OCI-LY7 (cell line): ENCODE results near the gene CHRD.

ENCODE experiments used
- EZH2phosphoT487 ChIP-seq: fragments of 200-600 bp; sonication (generic); IDR thresholded peaks from 2 replicates; pipeline ENCODE4 v1.6.1; 2018; ENCODE audit warnings: low read depth, borderline replicate concordance, mild to moderate bottlenecking, mixed run types, antibody characterized with exemption, low read length, moderate library complexity, mixed read lengths
- TF ChIP-seq, protein P1 (sequence below): fragments of 200-600 bp; sonication (generic); conservative IDR thresholded peaks from 2 replicates; pipeline ENCODE4 v1.5.1; 2014; ENCODE audit warnings: mild to moderate bottlenecking, antibody characterized with exemption, low read length, moderate library complexity, mixed read lengths

DNA sequence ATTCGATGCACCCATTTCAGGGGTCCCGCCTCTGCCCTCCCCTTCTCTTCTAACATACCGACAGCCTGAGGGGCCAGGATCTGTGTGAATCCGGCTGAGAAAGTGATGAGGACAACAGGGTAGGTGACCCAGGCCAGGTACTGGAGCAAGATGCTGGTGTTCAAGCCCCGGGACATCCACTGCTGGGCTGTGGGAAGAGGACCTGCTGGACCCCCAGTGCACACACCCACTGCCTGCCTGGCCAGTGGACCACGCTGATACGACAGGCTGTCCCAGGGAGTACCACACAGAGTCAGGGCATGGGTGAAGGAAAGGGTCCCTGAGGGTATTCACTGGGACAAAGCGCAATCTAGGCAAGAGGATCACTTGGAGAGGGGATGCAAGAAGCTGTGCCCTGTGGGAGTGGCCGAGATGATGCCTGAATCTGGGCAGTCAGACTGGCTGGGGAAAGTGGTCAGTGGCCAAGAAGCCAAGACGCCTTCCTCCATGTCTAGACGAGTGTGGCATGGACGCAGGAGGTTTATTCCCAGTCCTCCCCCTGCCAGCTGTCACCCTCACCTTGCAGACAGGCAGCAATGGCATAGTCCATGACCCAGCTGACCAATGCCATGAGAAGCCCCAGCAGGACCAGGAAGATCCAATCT is 21.6 kb upstream of the CHRD start:
- TF ChIP-seq, protein P1, sequence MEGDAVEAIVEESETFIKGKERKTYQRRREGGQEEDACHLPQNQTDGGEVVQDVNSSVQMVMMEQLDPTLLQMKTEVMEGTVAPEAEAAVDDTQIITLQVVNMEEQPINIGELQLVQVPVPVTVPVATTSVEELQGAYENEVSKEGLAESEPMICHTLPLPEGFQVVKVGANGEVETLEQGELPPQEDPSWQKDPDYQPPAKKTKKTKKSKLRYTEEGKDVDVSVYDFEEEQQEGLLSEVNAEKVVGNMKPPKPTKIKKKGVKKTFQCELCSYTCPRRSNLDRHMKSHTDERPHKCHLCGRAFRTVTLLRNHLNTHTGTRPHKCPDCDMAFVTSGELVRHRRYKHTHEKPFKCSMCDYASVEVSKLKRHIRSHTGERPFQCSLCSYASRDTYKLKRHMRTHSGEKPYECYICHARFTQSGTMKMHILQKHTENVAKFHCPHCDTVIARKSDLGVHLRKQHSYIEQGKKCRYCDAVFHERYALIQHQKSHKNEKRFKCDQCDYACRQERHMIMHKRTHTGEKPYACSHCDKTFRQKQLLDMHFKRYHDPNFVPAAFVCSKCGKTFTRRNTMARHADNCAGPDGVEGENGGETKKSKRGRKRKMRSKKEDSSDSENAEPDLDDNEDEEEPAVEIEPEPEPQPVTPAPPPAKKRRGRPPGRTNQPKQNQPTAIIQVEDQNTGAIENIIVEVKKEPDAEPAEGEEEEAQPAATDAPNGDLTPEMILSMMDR, result no peak
- TF ChIP-seq EZH2phosphoT487, result no peak
